Measurements from ENCODE around the gene STRN3.

Gene STRN3

DNA sequence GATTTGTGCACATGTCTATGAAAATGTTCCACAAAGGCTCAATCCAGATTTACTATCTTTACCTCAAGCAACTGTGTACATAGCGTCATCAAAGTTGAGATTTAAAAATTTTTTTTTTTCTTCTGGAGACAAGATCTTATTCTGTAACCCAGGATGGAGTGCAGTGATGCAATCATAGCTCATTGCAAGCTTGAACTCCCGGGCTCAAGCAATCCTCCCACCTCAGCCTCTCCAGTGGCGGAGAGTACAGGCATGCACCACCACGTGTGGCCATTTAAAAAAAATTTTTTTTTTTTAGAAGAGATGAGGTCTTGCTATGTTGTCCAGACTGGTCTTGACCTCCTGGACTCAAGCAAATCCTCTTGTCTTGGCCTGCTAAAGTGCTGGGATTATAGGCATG is 149.5 kb downstream of the STRN3 start:
- H3K4me3 ChIP-seq (ENCODE audit: low read depth, low read length), result peak overlapping the region; percentile 78
- DNase-seq (ENCODE audit: low read depth), result peak; percentile 63
- TF ChIP-seq MYC (IDR thresholded peaks at IDR 0.05; ENCODE audit: low read depth, low read length) (no peak), POLR2A (IDR thresholded peaks at IDR 0.05; ENCODE audit: extremely low read depth, insufficient read length) (no peak), CTCF (IDR thresholded peaks at IDR 0.05; ENCODE audit: low read depth, low read length) (no peak)
- TF ChIP-seq, protein P1, sequence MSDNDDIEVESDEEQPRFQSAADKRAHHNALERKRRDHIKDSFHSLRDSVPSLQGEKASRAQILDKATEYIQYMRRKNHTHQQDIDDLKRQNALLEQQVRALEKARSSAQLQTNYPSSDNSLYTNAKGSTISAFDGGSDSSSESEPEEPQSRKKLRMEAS (IDR thresholded peaks at IDR 0.05; ENCODE audit: low read depth, low read length), result no peak

GRCh38 chr14:30875788-30876053 is 150.5 kb downstream of the STRN3 start:
- H3K4me3 ChIP-seq (ENCODE audit: low read depth, low read length), result peak overlapping the region; percentile 78
- TF ChIP-seq CTCF (IDR thresholded peaks at IDR 0.05; ENCODE audit: low read depth, low read length) (no peak), POLR2A (IDR thresholded peaks at IDR 0.05; ENCODE audit: extremely low read depth, insufficient read length) (no peak), MYC (IDR thresholded peaks at IDR 0.05; ENCODE audit: low read depth, low read length) (no peak)
- TF ChIP-seq, protein P1 (IDR thresholded peaks at IDR 0.05; ENCODE audit: low read depth, low read length), result no peak
- DNase-seq (ENCODE audit: low read depth), result no peak

DNA sequence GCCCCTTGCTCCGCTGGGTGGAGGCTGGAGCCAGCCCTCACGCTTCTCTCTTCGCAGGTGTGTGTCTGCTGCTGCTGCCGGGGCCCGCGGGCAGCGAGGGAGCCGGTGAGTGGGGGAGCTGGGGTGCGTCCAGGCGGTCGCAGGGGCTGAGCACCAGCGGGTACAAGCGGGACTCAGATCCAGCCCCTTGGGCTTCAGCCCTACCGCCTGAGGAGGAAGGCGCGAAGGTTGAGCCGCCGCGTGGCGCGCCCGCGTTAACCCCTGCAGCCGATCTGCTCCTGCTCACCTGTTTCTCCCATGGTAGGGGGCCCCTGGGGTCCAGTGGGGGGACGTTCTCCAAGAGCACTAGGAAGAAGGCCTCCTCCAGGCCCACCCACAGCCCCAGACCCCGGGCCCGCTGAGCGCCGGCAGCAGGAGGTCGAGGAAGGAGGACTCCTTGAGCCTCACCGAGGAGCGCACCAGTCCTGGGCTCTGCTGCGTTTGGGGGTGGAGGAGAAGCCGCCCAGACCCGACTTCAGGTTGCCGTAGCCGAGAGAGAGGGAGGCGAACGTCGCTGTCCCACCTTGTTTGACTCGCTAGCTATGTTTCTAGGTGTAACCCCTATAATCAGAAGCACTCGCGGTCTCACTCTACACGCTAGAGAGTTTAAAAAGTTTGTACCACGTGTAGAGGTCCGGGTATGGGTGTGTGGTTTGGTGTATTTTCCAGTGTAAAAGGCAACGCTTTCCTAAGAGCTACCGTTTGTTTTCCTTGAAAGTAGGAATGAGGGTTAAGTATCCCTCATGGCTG is 151.0 kb downstream of the STRN3 start:
- no peak for TF ChIP-seq MYC (IDR thresholded peaks at IDR 0.05; ENCODE audit: low read depth, low read length)
- TF ChIP-seq, protein P1 (IDR thresholded peaks at IDR 0.05; ENCODE audit: low read depth, low read length), result peak; percentile 42; the same call in 1 of the 2 replicates
- DNase-seq (ENCODE audit: low read depth), result peak; percentile 66
- H3K4me3 ChIP-seq (ENCODE audit: low read depth, low read length), result peak overlapping the region; percentile 78

DNA sequence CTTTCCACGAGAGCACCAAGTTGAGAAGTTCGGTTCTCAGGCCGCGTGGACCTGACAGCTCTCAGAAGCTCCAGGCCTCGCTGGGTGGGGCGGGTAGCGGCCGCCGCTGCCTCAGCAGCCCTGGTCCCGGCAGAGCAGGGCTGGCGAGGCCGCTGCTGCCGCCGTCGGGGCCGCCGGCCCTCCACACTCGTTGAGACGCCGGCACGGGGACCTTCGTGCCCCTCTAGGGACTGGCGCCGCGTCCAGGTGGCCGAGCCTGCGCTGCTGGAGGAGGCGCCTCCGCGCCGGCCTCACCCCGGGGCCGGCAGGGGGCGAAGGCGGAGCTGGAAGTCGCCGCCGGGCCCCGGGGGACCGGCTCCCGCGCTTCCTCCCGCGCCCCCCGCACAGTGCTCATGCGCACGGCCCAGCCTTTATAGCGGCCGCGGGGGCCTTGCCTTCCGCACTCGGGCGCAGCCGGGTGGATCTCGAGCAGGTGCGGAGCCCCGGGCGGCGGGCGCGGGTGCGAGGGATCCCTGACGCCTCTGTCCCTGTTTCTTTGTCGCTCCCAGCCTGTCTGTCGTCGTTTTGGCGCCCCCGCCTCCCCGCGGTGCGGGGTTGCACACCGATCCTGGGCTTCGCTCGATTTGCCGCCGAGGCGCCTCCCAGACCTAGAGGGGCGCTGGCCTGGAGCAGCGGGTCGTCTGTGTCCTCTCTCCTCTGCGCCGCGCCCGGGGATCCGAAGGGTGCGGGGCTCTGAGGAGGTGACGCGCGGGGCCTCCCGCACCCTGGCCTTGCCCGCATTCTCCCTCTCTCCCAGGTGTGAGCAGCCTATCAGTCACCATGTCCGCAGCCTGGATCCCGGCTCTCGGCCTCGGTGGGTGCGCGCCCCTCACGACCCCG is 151.8 kb downstream of the STRN3 start, which contains the start of gene COCH:
COCH (plus strand) TSS at position 440 of the 879 bp plus-strand sequence; CDS start at position 820, 380 bp downstream.
- DNase-seq (ENCODE audit: low read depth), result peak; percentile 92
- TF ChIP-seq, protein P1 (IDR thresholded peaks at IDR 0.05; ENCODE audit: low read depth, low read length), result peak; percentile 61
- TF ChIP-seq POLR2A (IDR thresholded peaks at IDR 0.05; ENCODE audit: extremely low read depth, insufficient read length), result peak; percentile 91
- TF ChIP-seq MYC (IDR thresholded peaks at IDR 0.05; ENCODE audit: low read depth, low read length), result no peak; the same call in 1 of the 2 replicates
- TF ChIP-seq CTCF (IDR thresholded peaks at IDR 0.05; ENCODE audit: low read depth, low read length), result peak; percentile 13
- peak within 1 kb of the TSS; percentile 78 for H3K4me3 ChIP-seq (ENCODE audit: low read depth, low read length)

- TF ChIP-seq MYC (IDR thresholded peaks at IDR 0.05; ENCODE audit: low read depth, low read length) (no peak), CTCF (IDR thresholded peaks at IDR 0.05; ENCODE audit: low read depth, low read length) (no peak)
- no peak for DNase-seq (ENCODE audit: low read depth)
- H3K4me3 ChIP-seq (ENCODE audit: low read depth, low read length), result peak overlapping the region; percentile 34
Measured at GRCh38 chr14:30873308-30874119, 152.7 kb downstream of the STRN3 start.
